HEK293 (cell line): ENCODE measurements around the gene CHN2.

Source experiments
- CTCF ChIA-PET: fragments of 350-600 bp; formaldehyde crosslinking; extraction: SDS; loops from one replicate; lab custom pipeline; 2021; ENCODE audit warnings: antibody characterized with exemption; lab: Yijun Ruan, JAX
- POLR2A ChIA-PET: fragments of 300-600 bp; formaldehyde crosslinking; extraction: SDS; loops from one replicate; lab custom pipeline; 2020; ENCODE audit warnings: antibody characterized with exemption, inconsistent platforms; lab: Yijun Ruan, JAX
- H3K27ac ChIP-seq: fragments of 200-500 bp; sonication (Bioruptor generic); 2 replicates; pipeline ENCODE4 v1.5.1; 2014; ENCODE audit warnings: low read depth, low read length, control low read depth, inconsistent platforms; ENCODE audit errors: extremely low read depth
- H3K36me3 ChIP-seq, 2 experiments: fragments of 200-500 bp in 1 of 2; sonication (Bioruptor generic) in 1 of 2; 1 replicate in 1 of 2; 2 replicates in 1 of 2; pipeline ENCODE4 v1.5.1; 2014 to 2017; ENCODE audit warnings: inconsistent platforms in 2 of 2, low read length in 2 of 2; ENCODE audit not compliant: control insufficient read depth in 2 of 2, insufficient read depth in 1 of 2
- H3K4me1 ChIP-seq: fragments of 200-500 bp; sonication (Bioruptor generic); 2 replicates; pipeline ENCODE4 v1.5.1; 2014; ENCODE audit warnings: mild to moderate bottlenecking, low read length, inconsistent platforms; ENCODE audit not compliant: control insufficient read depth, insufficient read depth
- H3K4me3 ChIP-seq: 2 replicates; pipeline ENCODE4 v1.5.1; 2011; ENCODE audit warnings: low read depth, mild to moderate bottlenecking, control low read depth, low read length, moderate library complexity
- H3K9me3 ChIP-seq: fragments of 200-500 bp; sonication (Bioruptor generic); 2 replicates; pipeline ENCODE4 v1.5.1; 2014; ENCODE audit warnings: low read depth, low read length, inconsistent platforms; ENCODE audit not compliant: control insufficient read depth, insufficient read depth
- EGR2 ChIP-seq: fragments of 450-650 bp; formaldehyde crosslinking; IDR thresholded peaks from 2 replicates; pipeline ENCODE4 v1.5.1; 2016; ENCODE audit warnings: low read depth, missing biosample characterization, missing genetic modification characterization
- GLIS1 ChIP-seq: fragments of 450-650 bp; formaldehyde crosslinking; IDR thresholded peaks from 2 replicates; pipeline ENCODE4 v1.5.1; 2016; ENCODE audit warnings: missing biosample characterization, missing genetic modification characterization
- KLF9 ChIP-seq: fragments of 450-650 bp; formaldehyde crosslinking; IDR thresholded peaks from 2 replicates; pipeline ENCODE4 v1.5.1; 2016; ENCODE audit warnings: missing biosample characterization, missing genetic modification characterization, low read depth
- MZF1 ChIP-seq: fragments of 450-650 bp; formaldehyde crosslinking; IDR thresholded peaks from 2 replicates; pipeline ENCODE4 v1.5.1; 2017; ENCODE audit warnings: missing biosample characterization, missing genetic modification characterization, borderline replicate concordance
- SP2 ChIP-seq: fragments of 450-650 bp; formaldehyde crosslinking; IDR thresholded peaks from 2 replicates; pipeline ENCODE4 v1.5.1; 2016; ENCODE audit warnings: missing biosample characterization, missing genetic modification characterization
- ZBTB6 ChIP-seq: fragments of 450-650 bp; formaldehyde crosslinking; IDR thresholded peaks from 2 replicates; pipeline ENCODE4 v1.5.1; 2017; ENCODE audit warnings: missing biosample characterization, missing genetic modification characterization
- ZBTB7A ChIP-seq: fragments of 450-650 bp; formaldehyde crosslinking; IDR thresholded peaks from 2 replicates; pipeline ENCODE4 v1.5.1; 2016; ENCODE audit warnings: low read depth, missing biosample characterization, missing genetic modification characterization
- ZFHX2 ChIP-seq: fragments of 450-650 bp; formaldehyde crosslinking; conservative IDR thresholded peaks from 2 replicates; pipeline ENCODE4 v1.5.1; 2016; ENCODE audit warnings: missing biosample characterization, missing genetic modification characterization
- ZFP37 ChIP-seq: fragments of 450-650 bp; formaldehyde crosslinking; IDR thresholded peaks from 2 replicates; pipeline ENCODE4 v1.5.1; 2016; ENCODE audit warnings: missing biosample characterization, missing genetic modification characterization
- ZNF223 ChIP-seq: fragments of 450-650 bp; formaldehyde crosslinking; IDR thresholded peaks from 2 replicates; pipeline ENCODE4 v1.5.1; 2016; ENCODE audit warnings: missing biosample characterization, missing genetic modification characterization
- ZNF302 ChIP-seq: fragments of 450-650 bp; formaldehyde crosslinking; IDR thresholded peaks from 2 replicates; pipeline ENCODE4 v1.5.1; 2016; ENCODE audit warnings: missing biosample characterization, missing genetic modification characterization, low read depth
- ZNF366 ChIP-seq: fragments of 450-650 bp; formaldehyde crosslinking; conservative IDR thresholded peaks from 2 replicates; pipeline ENCODE4 v1.5.1; 2016; ENCODE audit warnings: missing biosample characterization, missing genetic modification characterization
- ZNF473 ChIP-seq: fragments of 450-650 bp; formaldehyde crosslinking; IDR thresholded peaks from 2 replicates; pipeline ENCODE4 v1.5.1; 2017; ENCODE audit warnings: missing biosample characterization, missing genetic modification characterization
- ZNF510 ChIP-seq: fragments of 450-650 bp; formaldehyde crosslinking; IDR thresholded peaks from 2 replicates; pipeline ENCODE4 v1.5.1; 2018; ENCODE audit warnings: mild to moderate bottlenecking, missing genetic modification characterization, missing biosample characterization; ENCODE audit not compliant: insufficient replicate concordance
- ZNF530 ChIP-seq: fragments of 450-650 bp; formaldehyde crosslinking; IDR thresholded peaks from 2 replicates; pipeline ENCODE4 v1.5.1; 2016; ENCODE audit warnings: low read depth, missing biosample characterization, missing genetic modification characterization
- ZNF639 ChIP-seq: fragments of 450-650 bp; formaldehyde crosslinking; IDR thresholded peaks from 2 replicates; pipeline ENCODE4 v1.5.1; 2016; ENCODE audit warnings: missing biosample characterization, missing genetic modification characterization
- ZSCAN30 ChIP-seq: fragments of 450-650 bp; IDR thresholded peaks from 2 replicates; pipeline ENCODE4 v1.5.1; 2018; ENCODE audit warnings: missing biosample characterization, mild to moderate bottlenecking, missing genetic modification characterization, moderate library complexity
- TF ChIP-seq, protein P1 (sequence below): fragments of 450-650 bp; formaldehyde crosslinking; conservative IDR thresholded peaks from 2 replicates; pipeline ENCODE4 v1.5.1; 2016; ENCODE audit warnings: low read depth, missing biosample characterization, missing genetic modification characterization
- TF ChIP-seq, protein P2 (sequence below): fragments of 450-650 bp; formaldehyde crosslinking; IDR thresholded peaks from 2 replicates; pipeline ENCODE4 v1.5.1; 2016; ENCODE audit warnings: missing biosample characterization, missing genetic modification characterization
- TF ChIP-seq, protein P3 (sequence below): fragments of 450-650 bp; formaldehyde crosslinking; IDR thresholded peaks from 2 replicates; pipeline ENCODE4 v1.5.1; 2016; ENCODE audit warnings: missing biosample characterization, missing genetic modification characterization

The CHN2 gene

GRCh38 chr7:29167721-29168120, 26.9 kb upstream of the CHN2 start (continued):
- TF ChIP-seq, protein P1, sequence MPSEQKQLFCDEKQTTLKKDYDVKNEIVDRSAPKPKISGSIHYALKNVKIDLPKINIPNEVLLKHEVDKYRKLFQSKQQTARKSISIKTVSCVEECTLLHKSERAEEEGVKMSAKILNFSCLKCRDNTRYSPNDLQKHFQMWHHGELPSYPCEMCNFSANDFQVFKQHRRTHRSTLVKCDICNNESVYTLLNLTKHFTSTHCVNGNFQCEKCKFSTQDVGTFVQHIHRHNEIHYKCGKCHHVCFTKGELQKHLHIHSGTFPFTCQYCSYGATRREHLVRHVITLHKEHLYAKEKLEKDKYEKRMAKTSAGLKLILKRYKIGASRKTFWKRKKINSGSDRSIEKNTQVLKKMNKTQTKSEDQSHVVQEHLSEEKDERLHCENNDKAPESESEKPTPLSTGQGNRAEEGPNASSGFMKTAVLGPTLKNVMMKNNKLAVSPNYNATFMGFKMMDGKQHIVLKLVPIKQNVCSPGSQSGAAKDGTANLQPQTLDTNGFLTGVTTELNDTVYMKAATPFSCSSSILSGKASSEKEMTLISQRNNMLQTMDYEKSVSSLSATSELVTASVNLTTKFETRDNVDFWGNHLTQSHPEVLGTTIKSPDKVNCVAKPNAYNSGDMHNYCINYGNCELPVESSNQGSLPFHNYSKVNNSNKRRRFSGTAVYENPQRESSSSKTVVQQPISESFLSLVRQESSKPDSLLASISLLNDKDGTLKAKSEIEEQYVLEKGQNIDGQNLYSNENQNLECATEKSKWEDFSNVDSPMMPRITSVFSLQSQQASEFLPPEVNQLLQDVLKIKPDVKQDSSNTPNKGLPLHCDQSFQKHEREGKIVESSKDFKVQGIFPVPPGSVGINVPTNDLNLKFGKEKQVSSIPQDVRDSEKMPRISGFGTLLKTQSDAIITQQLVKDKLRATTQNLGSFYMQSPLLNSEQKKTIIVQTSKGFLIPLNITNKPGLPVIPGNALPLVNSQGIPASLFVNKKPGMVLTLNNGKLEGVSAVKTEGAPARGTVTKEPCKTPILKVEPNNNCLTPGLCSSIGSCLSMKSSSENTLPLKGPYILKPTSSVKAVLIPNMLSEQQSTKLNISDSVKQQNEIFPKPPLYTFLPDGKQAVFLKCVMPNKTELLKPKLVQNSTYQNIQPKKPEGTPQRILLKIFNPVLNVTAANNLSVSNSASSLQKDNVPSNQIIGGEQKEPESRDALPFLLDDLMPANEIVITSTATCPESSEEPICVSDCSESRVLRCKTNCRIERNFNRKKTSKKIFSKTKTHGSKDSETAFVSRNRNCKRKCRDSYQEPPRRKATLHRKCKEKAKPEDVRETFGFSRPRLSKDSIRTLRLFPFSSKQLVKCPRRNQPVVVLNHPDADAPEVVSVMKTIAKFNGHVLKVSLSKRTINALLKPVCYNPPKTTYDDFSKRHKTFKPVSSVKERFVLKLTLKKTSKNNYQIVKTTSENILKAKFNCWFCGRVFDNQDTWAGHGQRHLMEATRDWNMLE (tag by site-specific recombination): no peak
- no peak for TF ChIP-seq ZBTB6 (tag by site-specific recombination)

DNA sequence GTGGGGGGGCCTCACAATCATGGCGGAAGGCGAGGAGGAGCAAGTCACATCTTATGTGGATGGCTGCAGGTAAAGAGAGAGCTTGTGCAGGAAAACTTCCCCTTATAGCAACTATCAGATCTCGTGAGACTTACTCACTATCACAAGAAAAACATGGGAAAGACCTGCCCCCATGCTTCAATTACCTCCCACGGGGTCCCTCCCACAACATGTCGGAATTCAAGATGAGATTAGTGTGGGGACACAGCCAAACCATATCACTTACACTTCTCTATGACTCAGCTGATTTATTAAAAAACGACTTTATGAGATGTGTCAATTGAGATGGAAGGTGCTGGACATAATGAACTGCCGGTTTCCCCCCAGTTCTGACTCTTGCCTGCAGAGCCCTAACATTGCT, 23.8 kb upstream of the CHN2 start:
- Histone ChIP-seq H3K36me3 (no peaks in the 10 kb centered on the region), H3K9me3 (peaks cover 2% of the 10 kb centered on the region; the same call in 1 of the 2 replicates), H3K4me1 (no peaks in the 10 kb centered on the region), H3K4me3 (no peak overlapping the region), H3K27ac (no peak overlapping the region)
- POLR2A ChIA-PET: no interaction called here
- no peak for TF ChIP-seq ZNF366 (tag by site-specific recombination)
- peak; percentile 83 for TF ChIP-seq EGR2 (tag by site-specific recombination)
- TF ChIP-seq ZBTB7A (tag by site-specific recombination): no peak
- no peak for TF ChIP-seq ZNF639
- peak; percentile 90 for TF ChIP-seq ZFHX2 (tag by site-specific recombination)
- peak; percentile 34; the same call in 1 of the 2 replicates for TF ChIP-seq GLIS1
- no peak for TF ChIP-seq ZNF223 (tag by site-specific recombination)
- TF ChIP-seq, protein P2, sequence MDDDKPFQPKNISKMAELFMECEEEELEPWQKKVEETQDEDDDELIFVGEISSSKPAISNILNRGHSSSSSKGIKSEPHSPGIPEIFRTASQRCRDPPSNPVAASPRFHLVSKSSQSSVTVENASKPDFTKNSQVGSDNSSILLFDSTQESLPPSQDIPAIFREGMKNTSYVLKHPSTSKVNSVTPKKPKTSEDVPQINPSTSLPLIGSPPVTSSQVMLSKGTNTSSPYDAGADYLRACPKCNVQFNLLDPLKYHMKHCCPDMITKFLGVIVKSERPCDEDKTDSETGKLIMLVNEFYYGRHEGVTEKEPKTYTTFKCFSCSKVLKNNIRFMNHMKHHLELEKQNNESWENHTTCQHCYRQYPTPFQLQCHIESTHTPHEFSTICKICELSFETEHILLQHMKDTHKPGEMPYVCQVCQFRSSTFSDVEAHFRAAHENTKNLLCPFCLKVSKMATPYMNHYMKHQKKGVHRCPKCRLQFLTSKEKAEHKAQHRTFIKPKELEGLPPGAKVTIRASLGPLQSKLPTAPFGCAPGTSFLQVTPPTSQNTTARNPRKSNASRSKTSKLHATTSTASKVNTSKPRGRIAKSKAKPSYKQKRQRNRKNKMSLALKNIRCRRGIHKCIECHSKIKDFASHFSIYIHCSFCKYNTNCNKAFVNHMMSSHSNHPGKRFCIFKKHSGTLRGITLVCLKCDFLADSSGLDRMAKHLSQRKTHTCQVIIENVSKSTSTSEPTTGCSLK (tag by site-specific recombination): no peak
- CTCF ChIA-PET: interaction anchor here (0.6 to 0.8 kb wide), 2 partner anchors 70 to 239 kb away, joined by 3 read pairs; no protein-coding TSS in a partner anchor

DNA sequence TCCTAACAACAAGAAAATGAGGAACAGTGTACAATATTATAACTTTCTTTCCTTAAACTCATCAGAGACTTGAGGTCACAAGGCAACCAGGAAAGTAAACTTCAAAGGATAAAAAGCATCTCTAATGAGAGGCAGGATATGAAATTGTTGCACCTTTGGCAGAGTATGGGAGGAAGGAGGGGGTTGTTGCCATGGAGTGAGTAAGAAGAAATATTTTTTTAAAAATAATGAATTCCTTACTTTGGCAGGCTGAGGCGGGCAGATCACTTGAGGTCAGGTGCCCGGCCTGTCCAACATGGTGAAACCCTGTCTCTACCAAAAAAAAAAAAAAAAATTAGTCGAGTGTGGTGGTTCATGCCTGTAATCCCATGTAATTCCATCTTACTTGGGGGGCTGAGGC, 21.1 kb upstream of the CHN2 start:
- no peaks in the 10 kb centered on the region for H3K4me1 ChIP-seq
- no peaks in the 10 kb centered on the region for H3K9me3 ChIP-seq
- H3K27ac ChIP-seq: no peak overlapping the region
- no peak overlapping the region for H3K4me3 ChIP-seq
- ChIA-PET CTCF (interaction anchor here (0.7 to 4.0 kb wide), 2 partner anchors 16 to 40 kb away, joined by 3 to 22 read pairs; no protein-coding TSS in a partner anchor), POLR2A (no interaction called here)
- H3K36me3 ChIP-seq: no peaks in the 10 kb centered on the region
- TF ChIP-seq ZNF473 (tag by site-specific recombination) (no peak), ZNF366 (tag by site-specific recombination) (no peak), ZNF302 (no peak), MZF1 (tag by site-specific recombination) (no peak), ZNF510 (no peak), ZNF530 (tag by site-specific recombination) (no peak), ZSCAN30 (tag by site-specific recombination) (no peak), ZFP37 (tag by site-specific recombination) (no peak), KLF9 (tag by site-specific recombination) (no peak), SP2 (tag by site-specific recombination) (no peak)
- TF ChIP-seq, protein P3, sequence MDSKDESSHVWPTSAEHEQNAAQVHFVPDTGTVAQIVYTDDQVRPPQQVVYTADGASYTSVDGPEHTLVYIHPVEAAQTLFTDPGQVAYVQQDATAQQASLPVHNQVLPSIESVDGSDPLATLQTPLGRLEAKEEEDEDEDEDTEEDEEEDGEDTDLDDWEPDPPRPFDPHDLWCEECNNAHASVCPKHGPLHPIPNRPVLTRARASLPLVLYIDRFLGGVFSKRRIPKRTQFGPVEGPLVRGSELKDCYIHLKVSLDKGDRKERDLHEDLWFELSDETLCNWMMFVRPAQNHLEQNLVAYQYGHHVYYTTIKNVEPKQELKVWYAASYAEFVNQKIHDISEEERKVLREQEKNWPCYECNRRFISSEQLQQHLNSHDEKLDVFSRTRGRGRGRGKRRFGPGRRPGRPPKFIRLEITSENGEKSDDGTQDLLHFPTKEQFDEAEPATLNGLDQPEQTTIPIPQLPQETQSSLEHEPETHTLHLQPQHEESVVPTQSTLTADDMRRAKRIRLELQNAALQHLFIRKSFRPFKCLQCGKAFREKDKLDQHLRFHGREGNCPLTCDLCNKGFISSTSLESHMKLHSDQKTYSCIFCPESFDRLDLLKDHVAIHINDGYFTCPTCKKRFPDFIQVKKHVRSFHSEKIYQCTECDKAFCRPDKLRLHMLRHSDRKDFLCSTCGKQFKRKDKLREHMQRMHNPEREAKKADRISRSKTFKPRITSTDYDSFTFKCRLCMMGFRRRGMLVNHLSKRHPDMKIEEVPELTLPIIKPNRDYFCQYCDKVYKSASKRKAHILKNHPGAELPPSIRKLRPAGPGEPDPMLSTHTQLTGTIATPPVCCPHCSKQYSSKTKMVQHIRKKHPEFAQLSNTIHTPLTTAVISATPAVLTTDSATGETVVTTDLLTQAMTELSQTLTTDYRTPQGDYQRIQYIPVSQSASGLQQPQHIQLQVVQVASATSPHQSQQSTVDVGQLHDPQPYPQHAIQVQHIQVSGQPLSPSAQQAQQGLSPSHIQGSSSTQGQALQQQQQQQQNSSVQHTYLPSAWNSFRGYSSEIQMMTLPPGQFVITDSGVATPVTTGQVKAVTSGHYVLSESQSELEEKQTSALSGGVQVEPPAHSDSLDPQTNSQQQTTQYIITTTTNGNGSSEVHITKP (tag by site-specific recombination): no peak
